ENCODE results near the gene ASCL2.

GRCh38 chr11:2297623-2298030, 27.2 kb upstream of the ASCL2 start:
- TF ChIP-seq CTCF (IDR thresholded peaks at IDR 0.05) (no peak), POLR2A (IDR thresholded peaks at IDR 0.05) (no peak)
